Activated naive CD8-positive, alpha-beta T cell (primary cell): ENCODE data around the gene DMRT3.

Experiments
- H3K27ac Mint-ChIP-seq: one replicate; pipeline ENCODE4 v1.8.0; 2021; ENCODE audit warnings: mixed read lengths
- H3K27me3 Mint-ChIP-seq: one replicate; pipeline ENCODE4 v1.8.0; 2021; ENCODE audit warnings: mixed read lengths
- H3K36me3 Mint-ChIP-seq: one replicate; pipeline ENCODE4 v1.8.0; 2021; ENCODE audit warnings: mixed read lengths
- H3K4me1 Mint-ChIP-seq: one replicate; pipeline ENCODE4 v1.8.0; 2021; ENCODE audit warnings: low read depth, mixed read lengths
- H3K4me3 Mint-ChIP-seq: one replicate; pipeline ENCODE4 v1.8.0; 2021; ENCODE audit warnings: mild to moderate bottlenecking, mixed read lengths
- H3K9me3 Mint-ChIP-seq: one replicate; pipeline ENCODE4 v1.8.0; 2021; ENCODE audit warnings: low read depth, mixed read lengths

Gene DMRT3

DNA sequence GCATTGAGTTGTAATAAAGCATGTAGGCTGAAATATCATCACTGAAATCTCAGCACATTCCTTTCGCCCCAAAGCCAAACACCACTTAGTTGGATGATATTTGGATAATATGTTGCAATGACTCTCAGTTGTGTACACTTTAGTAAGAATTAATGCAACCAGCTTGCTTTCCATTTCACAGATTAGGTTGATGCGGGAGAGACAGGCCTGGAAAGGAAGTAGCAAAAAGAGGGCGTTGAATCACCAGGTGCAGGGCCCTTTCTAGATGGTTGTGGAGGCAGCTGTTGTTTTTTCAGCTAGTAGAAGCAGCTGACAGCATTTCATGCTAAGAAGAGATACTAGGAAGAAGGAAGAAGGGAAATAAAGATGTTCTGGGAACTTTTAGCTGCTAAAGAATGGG, 30.9 kb downstream of the DMRT3 start:
- no peak overlapping the region for H3K27ac Mint-ChIP-seq
- peaks cover 31% of the 10 kb centered on the region for H3K27me3 Mint-ChIP-seq
- no peaks in the 10 kb centered on the region for H3K36me3 Mint-ChIP-seq
- peaks cover 4% of the 10 kb centered on the region for H3K4me1 Mint-ChIP-seq
- no peak overlapping the region for H3K4me3 Mint-ChIP-seq
- no peaks in the 10 kb centered on the region for H3K9me3 Mint-ChIP-seq

DNA sequence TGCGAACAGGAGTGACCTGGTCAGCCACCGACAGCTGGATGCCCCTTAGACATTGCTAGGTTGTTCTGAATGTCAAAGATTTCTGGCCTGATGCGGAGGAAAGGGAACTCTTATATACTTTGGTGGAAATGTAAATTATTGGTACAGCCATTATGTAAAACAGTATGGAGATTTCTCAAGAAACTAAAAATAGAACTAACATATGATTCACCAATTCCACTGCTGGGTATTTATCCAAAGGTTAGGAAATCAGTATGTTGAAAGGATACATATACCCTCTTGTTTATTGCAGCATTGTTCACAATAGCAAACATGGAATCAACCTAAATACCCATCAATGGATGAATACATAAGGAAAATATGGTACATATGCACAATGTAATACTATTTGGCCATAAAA, 31.8 kb downstream of the DMRT3 start:
- Mint-ChIP-seq H3K27ac (no peak overlapping the region), H3K4me3 (no peak overlapping the region), H3K36me3 (no peaks in the 10 kb centered on the region), H3K9me3 (no peaks in the 10 kb centered on the region), H3K27me3 (peaks cover 31% of the 10 kb centered on the region), H3K4me1 (peaks cover 4% of the 10 kb centered on the region)

DNA sequence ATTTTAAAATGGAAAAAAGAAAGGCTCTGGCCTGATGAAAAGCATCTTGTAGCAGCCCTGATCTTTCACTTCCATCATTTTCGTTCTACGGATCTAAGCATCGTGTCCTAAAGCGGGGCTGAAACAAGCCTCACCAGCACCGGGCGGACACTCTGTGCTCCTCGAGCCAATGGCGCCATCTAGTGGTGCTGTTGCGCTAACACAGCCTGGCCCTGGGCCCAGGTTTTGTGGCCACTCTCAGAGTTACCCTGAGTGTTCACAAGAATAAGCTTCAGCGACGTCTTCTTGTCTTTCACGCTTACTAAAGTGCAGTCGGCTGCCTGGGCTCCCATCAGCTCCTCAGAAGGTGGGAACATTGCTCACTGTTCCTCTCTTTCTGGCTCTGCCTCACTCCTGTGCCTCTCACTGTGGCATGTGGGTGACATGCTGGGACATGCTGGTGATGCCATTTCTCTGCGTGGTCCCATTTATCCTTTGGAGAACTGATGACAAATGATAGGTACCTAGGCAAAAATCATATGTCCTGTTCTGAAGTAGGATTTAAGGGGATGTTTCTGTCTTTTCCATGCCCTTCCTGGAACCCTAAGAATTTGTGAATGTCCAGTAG, 32.7 kb downstream of the DMRT3 start:
- H3K4me1 Mint-ChIP-seq = peaks cover 4% of the 10 kb centered on the region
- H3K27ac Mint-ChIP-seq = no peak overlapping the region
- H3K4me3 Mint-ChIP-seq = no peak overlapping the region
- H3K9me3 Mint-ChIP-seq = no peaks in the 10 kb centered on the region
- no peaks in the 10 kb centered on the region for H3K36me3 Mint-ChIP-seq
- peaks cover 31% of the 10 kb centered on the region for H3K27me3 Mint-ChIP-seq

DNA sequence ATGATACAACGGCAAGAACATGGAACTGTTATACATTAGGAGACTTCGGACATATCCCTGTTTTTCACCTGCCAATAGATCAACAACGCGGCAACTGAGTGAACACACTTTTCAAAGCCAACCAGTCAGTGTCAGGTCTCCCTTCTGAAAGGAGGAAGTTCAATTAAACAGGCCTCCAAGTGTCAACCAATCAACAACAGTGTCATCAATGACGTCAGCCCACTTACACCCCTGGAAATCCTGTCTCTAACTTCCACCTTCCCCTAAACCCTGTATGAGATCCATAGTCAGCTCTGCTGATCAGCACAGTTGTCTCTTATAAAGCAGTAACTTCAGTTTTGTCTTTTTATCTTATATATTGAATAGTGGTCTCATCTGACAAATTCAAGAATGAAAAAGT, 36.6 kb downstream of the DMRT3 start:
- H3K27ac Mint-ChIP-seq = no peak overlapping the region
- H3K36me3 Mint-ChIP-seq = no peaks in the 10 kb centered on the region
- no peak overlapping the region for H3K4me3 Mint-ChIP-seq
- H3K4me1 Mint-ChIP-seq = peaks cover under 1% of the 10 kb centered on the region
- peaks cover 20% of the 10 kb centered on the region for H3K27me3 Mint-ChIP-seq
- no peaks in the 10 kb centered on the region for H3K9me3 Mint-ChIP-seq

DNA sequence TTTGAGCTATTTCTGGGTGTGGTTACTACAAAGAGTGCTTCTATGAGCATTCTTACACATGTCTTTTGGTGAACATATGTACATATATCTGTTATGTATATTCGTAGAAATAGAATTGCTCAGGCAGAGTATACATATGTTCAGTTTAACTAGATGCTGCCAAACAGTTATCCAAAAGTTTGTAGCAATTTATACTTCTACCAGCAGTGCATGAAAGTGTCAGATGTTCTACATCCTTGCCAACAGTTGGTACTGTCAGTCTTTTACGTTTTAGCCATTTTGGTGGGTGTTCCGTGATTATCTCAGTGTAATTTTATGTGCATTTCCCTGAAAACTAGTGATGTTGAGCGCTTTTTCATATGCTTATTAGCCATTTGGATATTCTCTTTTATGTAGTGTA, 37.8 kb downstream of the DMRT3 start:
- Mint-ChIP-seq H3K27me3 (peaks cover 16% of the 10 kb centered on the region), H3K27ac (no peak overlapping the region), H3K9me3 (no peaks in the 10 kb centered on the region), H3K4me3 (no peak overlapping the region), H3K36me3 (no peaks in the 10 kb centered on the region), H3K4me1 (peaks cover 4% of the 10 kb centered on the region)

DNA sequence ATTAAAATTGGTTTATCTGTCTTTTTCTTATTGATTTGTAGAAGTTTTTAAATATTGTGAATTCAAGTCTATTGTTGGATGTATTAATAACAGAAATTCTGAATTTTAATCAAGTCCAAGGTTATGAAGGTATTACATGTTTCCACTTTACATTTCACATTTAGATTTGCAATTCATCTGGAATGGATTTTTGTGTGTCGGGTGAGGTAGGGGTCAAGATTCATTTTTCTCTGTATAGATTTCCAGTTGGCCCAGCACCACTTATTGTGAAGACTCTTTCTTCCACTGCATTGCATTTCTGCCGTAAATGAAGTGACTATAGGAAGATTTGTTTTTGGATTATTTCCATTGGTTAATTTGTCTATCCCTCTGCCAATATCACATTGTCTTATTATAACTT, 38.2 kb downstream of the DMRT3 start:
- no peak overlapping the region for H3K4me3 Mint-ChIP-seq
- H3K27ac Mint-ChIP-seq = no peak overlapping the region
- H3K9me3 Mint-ChIP-seq = no peaks in the 10 kb centered on the region
- H3K36me3 Mint-ChIP-seq = no peaks in the 10 kb centered on the region
- peaks cover 4% of the 10 kb centered on the region for H3K4me1 Mint-ChIP-seq
- H3K27me3 Mint-ChIP-seq = peaks cover 13% of the 10 kb centered on the region

DNA sequence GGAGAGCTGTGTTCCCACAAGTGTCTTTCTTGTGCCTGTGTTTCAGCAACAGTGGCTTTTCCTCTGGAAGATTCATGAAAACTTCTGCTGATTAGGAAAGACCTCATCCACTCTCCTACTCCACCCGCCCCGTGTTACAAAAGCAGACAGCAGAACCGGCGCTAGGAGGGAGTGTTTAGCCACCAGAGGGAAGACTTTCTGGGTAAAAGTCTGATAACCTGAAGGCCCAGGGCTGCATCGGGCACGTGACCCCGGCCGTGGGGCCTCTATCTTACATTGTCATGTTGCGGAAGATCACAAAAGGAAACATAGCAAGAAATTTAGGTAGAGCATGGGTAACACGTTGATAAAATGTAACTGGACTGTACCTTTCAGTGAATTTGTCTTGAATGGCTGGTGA, 41.7 kb downstream of the DMRT3 start:
- Mint-ChIP-seq H3K27me3 (peaks cover 16% of the 10 kb centered on the region), H3K27ac (no peak overlapping the region), H3K9me3 (peaks cover 5% of the 10 kb centered on the region), H3K4me1 (peaks cover 4% of the 10 kb centered on the region), H3K4me3 (no peak overlapping the region), H3K36me3 (no peaks in the 10 kb centered on the region)

DNA sequence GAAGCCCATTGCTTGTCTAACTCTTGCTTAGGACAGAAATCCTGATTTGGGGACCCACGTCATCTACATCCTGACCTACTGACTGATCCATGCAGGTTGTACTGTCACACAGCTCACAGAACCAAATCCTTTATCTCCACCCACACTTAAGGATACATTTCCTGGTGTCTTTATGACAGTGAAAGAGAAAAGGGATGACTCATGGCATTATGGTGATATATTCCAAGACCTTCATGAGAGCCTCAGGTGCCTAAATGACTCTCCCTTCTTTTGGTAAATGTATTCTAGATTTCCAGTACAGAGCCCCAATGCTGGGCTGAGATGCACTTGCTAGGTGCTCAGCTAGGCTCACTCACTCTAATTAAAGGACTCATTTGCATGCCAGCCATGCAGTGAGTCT, 47.7 kb downstream of the DMRT3 start:
- H3K4me3 Mint-ChIP-seq = no peak overlapping the region
- H3K9me3 Mint-ChIP-seq = peaks cover 8% of the 10 kb centered on the region
- peaks cover 12% of the 10 kb centered on the region for H3K27me3 Mint-ChIP-seq
- H3K36me3 Mint-ChIP-seq = no peaks in the 10 kb centered on the region
- H3K27ac Mint-ChIP-seq = no peak overlapping the region
- no peaks in the 10 kb centered on the region for H3K4me1 Mint-ChIP-seq

DNA sequence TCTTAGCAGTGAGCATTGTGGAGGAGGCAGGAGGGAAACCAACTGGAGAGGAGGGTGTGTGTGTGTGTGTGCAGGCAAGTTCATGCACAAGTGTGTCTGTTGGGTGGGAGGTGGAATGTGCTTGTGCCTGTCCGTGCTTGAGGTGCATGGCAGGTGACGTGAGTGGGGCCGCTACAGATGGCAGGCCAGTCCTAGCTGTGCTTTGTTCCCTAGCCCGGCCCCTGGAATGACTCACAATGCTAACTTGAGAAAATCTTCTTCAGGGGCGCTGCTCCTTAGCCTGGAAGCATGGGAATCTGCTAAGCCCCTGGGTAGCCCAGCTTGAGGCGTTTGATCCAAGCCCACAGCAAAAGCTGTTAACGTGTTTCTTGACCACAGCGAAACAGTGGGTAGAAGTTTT, 48.7 kb downstream of the DMRT3 start:
- no peaks in the 10 kb centered on the region for H3K36me3 Mint-ChIP-seq
- H3K9me3 Mint-ChIP-seq = peaks cover 8% of the 10 kb centered on the region

DNA sequence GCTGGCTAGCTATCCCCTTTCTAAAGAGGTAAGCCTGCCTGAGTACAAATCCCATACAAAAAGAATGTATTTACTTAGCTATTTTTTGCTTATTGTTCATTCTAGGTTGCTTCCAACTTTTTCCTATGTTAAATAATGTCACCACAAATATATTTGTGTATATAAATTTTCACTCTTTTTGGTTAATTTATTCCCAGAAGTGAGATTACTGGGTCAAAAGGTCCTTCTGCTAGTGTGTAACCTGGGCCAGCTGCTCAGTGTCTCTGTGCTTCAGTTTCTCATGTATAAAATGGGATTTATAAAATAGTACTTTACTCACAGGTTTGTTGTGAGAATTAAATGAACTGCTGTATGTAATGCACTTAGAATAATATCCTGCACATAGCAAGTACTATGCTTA, 49.8 kb downstream of the DMRT3 start:
- Mint-ChIP-seq H3K9me3 (peaks cover 8% of the 10 kb centered on the region), H3K4me3 (no peak overlapping the region), H3K27me3 (peaks cover 9% of the 10 kb centered on the region), H3K4me1 (no peaks in the 10 kb centered on the region), H3K27ac (no peak overlapping the region), H3K36me3 (no peaks in the 10 kb centered on the region)

More for the DNA sequence above, 48.7 kb downstream of the DMRT3 start:
- Mint-ChIP-seq H3K27me3 (peaks cover 11% of the 10 kb centered on the region), H3K4me1 (no peaks in the 10 kb centered on the region), H3K4me3 (no peak overlapping the region), H3K27ac (no peak overlapping the region)

DNA sequence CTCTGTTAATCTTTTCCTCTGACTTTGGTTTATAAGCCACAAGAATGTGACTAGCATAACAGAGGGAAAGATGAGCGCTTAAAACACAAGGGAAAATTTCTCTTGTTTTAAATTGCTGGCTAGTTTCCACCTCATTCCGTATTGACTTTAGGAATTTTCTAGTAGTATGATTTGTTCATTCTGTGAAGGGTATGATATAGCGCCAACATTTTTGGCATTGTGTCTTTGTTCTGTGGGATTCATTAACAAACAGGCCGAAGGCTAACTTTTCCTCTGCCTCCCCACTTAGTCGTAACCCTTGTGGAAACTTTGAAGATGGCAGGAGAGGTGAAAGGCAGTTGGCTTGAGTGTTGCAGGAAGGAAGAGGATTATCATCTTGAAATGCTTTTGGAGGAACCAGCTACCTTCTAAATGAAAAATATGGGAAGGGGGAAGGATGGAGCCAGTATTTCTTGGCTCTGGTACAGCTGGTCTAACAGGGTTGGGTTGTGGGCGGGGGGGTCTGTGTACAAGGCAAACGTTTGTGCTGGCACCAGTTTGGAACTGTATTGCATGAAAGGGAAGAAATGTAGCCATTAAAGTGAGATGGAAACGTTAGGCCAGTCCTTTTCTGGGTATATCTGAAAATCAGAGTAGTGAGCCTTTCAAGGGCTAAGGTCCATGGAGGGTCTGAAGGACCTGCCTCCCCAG, 52.2 kb downstream of the DMRT3 start:
- Mint-ChIP-seq H3K27ac (no peak overlapping the region), H3K9me3 (no peaks in the 10 kb centered on the region), H3K36me3 (no peaks in the 10 kb centered on the region), H3K4me3 (no peak overlapping the region), H3K4me1 (no peaks in the 10 kb centered on the region), H3K27me3 (peaks cover 12% of the 10 kb centered on the region)

DNA sequence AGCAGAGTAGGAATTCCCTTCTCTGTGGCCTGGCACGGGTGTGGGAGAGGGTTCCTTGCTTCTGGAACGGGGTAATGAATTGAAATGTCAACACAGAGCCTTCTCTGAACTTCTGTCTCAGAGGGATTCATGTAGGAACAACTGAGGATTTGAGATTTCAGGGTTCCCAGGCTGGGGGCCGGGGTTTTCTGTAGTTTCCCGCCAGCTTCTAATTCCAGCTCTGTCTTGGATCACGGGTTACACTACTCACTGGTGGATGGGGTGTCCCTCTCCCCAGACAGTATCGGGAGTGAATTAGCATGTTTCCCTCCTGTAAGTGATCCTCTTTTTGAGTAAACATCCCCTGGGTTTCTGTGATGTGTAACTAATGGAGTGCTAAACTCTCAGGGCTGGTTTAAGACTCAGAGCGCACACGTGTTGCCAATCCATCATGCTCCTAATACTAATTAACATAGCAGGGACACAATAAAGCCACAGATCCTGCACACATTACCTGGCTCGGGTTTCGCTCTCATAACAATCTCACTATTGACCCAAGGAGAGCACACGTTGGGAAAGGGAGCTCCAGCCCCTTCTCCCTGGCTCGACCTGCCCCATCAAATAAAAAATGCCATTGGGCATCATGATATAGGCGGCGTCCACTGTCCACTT, 55.6 kb downstream of the DMRT3 start:
- Mint-ChIP-seq H3K27ac (no peak overlapping the region), H3K4me1 (no peaks in the 10 kb centered on the region), H3K36me3 (no peaks in the 10 kb centered on the region), H3K27me3 (peaks cover 11% of the 10 kb centered on the region), H3K4me3 (no peak overlapping the region), H3K9me3 (no peaks in the 10 kb centered on the region)

DNA sequence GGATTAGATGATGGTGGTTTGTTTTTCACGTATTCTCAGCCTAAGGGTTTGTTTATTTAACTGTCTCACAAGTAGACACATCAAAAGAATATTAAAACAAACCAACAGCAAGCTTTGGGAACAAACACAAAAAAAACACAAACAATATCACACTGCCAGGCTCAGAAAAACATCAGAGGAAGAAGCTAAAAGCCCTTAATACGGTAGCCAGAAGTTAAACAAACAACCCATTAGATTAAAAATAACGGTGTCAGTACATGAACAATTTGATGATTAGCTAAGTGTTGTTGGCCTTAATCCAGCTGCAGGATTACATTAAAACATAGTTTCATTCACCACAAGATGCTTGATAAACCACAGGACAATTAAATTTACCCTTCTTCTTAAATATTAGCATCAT, 57.8 kb downstream of the DMRT3 start:
- H3K27me3 Mint-ChIP-seq = peaks cover 15% of the 10 kb centered on the region
- no peak overlapping the region for H3K27ac Mint-ChIP-seq
- H3K4me3 Mint-ChIP-seq = no peak overlapping the region
- H3K36me3 Mint-ChIP-seq = no peaks in the 10 kb centered on the region
- no peaks in the 10 kb centered on the region for H3K4me1 Mint-ChIP-seq
- no peaks in the 10 kb centered on the region for H3K9me3 Mint-ChIP-seq

DNA sequence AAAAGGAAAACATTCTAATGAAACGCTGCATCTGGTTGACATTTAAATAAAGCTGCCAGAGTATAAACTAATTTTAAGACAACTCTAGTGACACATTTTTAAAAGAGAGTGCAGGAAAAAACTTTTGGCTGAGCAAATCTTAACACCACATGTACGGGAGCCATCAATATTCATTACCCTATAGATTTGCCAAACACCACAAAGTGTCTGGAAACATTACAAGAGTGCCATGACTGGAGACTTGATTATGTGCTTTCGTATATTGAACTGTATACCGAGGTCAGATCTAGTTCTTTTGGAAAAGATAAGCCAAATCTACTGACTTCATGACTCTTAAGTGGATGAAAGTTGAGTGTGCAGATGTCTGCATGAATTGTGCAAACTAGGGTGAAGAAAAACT, 63.1 kb downstream of the DMRT3 start:
- peaks cover 41% of the 10 kb centered on the region for H3K27me3 Mint-ChIP-seq
- H3K27ac Mint-ChIP-seq = no peak overlapping the region
- no peaks in the 10 kb centered on the region for H3K9me3 Mint-ChIP-seq

More for the DNA sequence above, 63.1 kb downstream of the DMRT3 start:
- peaks cover 13% of the 10 kb centered on the region for H3K4me1 Mint-ChIP-seq
- H3K4me3 Mint-ChIP-seq = no peak overlapping the region
- H3K36me3 Mint-ChIP-seq = no peaks in the 10 kb centered on the region
